GM21825 (cell line): ENCODE data around the gene PSORS1C1.
"Not testable (repeated sequence)": the region's sequence is repeated elsewhere in the genome, so short reads cannot be mapped to it uniquely, and the experiment has no call there.

ENCODE experiments used
- ATAC-seq: cut with Tn5 transposase; IDR thresholded peaks from one replicate; pipeline ENCODE4 v1.9.1; 2021; ENCODE audit warnings: mild to moderate bottlenecking, moderate library complexity; ENCODE audit not compliant: unreplicated experiment

Gene PSORS1C1

DNA sequence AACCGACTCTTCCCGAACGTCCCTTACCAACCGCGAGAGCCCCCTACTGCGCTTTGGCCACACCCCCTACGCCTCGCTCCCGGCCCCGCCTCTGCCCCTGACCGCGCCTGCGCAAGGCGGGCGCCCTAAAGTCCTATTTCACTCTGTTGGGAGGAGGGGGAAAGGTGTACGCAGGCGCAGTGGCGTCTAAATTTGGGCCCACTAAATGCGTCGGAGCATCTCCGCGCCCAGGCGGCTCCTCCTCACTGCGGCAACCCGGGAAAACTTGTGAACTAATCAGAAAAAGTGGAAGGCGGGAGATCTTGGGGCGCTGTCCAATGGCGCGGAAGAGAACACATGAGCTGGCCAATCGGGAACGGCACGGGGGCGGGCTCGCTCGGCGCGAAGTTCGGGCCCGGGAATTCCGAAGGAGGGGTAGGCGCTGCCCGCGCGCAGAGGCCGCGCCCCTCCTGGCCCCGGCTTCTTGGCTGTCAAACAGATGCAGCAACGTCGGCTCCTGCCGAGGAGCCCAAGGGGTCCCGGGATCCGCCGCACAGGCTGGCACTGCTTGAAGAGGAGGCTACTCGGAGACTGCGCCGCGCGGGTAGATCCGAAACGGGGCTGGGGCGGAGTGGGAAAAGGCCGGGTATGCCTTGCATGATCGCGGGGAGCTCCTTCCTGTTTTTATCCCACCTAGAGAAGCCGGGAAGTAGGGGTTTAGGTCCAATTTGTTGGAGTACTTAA lies 43.7 kb downstream of the PSORS1C1 start, which contains the start of gene TCF19:
TCF19 (plus strand) TSS at position 450 of the 723 bp plus-strand sequence. CDS start 881 bp downstream, outside the sequence.
- peak; percentile 81 for ATAC-seq

- ATAC-seq: no peak
These were observed 44.6 kb downstream of the PSORS1C1 start for GRCh38 chr6:31158863-31159855.

DNA sequence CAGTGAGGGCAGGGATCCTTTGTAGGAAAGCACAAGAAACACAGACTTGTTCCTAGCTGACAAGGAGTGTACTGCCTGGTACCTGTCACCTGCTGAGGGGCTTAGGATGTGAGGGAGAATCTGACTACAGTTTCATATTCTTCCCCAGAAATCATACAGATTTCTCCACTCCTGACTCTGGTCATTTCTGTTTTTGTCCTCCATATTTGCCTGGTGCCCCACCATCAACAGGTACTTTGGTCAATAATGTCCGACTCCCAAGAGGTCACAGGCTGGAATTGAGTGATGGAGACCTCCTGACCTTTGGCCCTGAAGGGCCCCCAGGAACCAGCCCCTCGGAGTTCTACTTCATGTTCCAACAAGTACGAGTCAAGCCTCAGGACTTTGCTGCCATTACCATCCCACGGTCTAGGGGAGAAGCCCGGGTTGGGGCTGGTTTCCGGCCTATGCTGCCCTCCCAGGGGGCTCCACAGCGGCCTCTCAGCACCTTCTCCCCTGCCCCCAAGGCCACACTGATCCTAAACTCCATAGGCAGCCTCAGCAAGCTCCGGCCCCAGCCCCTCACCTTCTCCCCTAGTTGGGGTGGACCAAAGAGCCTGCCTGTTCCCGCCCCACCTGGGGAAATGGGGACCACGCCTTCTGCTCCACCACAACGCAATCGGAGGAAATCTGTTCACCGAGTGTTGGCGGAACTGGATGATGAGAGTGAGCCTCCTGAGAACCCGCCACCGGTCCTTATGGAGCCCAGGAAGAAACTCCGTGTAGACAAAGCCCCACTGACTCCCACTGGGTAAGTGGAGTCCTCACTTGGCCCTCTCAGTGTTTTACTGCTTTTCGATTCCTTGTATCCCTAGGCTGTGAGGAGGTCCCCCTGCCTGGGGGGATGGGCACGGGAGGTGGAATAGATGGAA lies 46.9 kb downstream of the PSORS1C1 start:
- no peak for ATAC-seq

GRCh38 chr6:31162463-31163165 lies 48.0 kb downstream of the PSORS1C1 start:
- ATAC-seq: no peak

DNA sequence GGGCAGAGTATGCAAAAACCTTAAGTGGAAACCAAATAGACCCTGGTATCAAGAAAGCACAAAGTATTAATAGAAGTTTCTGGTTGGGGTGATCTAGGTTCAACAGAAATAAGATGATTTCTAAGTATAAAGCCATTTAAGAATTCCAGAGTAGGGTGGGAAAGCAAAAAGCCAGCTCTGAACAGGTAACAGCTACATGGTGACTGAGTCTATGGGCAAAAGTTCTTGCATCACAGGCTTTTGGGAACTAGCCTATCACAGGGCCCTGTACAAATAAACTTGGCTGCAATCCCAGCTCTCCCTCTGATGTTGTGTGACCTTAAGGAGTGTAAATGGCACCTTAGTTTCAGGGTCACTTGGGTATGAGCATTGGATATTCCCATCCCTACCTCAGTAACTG lies 49.3 kb downstream of the PSORS1C1 start:
- no peak for ATAC-seq

GRCh38 chr6:31164475-31165063 lies 50.0 kb downstream of the PSORS1C1 start:
- not testable (repeated sequence) for ATAC-seq

- ATAC-seq: not testable (repeated sequence)
These were observed 50.6 kb downstream of the PSORS1C1 start for GRCh38 chr6:31165064-31165832.

GRCh38 chr6:31165986-31166385 lies 51.4 kb downstream of the PSORS1C1 start:
- no peak for ATAC-seq

DNA sequence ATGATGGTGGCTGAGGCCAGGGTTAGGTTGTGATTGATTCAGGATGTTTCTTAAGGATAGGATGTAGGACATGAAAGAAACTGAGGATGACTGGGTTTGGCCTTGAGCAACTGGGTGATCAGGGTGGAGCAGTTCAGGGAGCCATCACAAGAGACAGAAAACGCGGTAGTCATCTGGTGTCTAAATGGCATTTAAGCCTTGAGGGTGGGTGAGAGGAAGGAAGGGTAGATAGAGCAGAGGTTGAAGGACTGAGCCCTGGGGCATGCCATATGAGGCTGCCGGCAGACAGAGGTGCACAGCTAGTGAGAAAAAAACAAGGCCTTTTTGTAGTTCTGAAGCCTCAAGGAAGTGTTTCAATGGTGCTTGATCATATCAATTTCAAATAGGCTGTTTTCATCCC lies 54.0 kb downstream of the PSORS1C1 start:
- ATAC-seq: no peak

- ATAC-seq: no peak
These were observed 54.7 kb downstream of the PSORS1C1 start for GRCh38 chr6:31169123-31169857.

DNA sequence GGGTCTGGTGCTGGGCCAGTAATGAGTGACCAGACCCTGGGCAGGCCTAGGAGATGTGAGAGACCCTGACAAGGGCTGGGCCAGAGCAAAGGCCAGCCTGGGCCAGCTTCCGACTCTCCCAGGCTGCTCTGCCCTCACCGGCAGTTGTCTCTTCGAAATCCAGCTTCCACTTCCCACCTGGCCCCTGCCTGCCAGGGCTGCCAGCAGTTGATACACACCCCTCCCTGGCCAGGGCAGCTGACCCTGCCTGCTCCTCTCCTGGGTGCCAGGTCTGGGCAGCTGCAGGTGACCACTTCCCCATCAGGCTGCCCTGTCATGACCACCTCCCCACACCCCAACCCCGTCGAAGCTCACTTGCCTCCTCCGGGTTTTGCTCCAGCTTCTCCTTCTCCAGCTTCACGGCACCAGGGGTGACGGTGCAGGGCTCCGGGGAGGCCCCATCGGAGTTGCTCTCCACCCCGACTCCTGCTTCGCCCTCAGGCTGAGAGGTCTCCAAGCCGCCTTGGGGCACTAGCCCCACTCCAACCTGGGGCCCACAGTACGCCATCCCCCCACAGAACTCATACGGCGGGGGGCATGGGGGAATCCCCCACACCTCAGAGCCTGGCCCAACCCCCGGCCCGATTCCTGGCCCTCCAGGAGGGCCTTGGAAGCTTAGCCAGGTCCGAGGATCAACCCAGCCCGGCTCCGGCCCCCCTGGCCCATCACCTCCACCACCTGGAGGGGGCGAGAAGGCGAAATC lies 55.4 kb downstream of the PSORS1C1 start:
- not testable (repeated sequence) for ATAC-seq

DNA sequence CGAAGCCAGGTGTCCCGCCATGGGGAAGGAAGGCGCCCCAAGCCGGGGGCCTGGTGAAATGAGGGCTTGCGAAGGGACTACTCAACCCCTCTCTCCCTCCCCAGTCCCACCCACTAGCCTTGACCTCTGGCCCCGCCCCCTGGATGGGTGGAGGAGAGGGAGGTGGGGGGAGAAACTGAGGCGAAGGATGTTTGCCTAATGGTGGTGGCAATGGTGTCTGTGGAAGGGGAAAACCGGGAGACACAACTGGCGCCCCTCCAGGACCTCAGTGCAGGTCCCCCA lies 55.9 kb downstream of the PSORS1C1 start, which contains the start of gene POU5F1:
POU5F1 (minus strand) TSS at position 83 of the 282 bp plus-strand sequence; CDS start at position 21, 62 bp downstream.
- ATAC-seq: no peak

GRCh38 chr6:31170987-31171671 lies 56.5 kb downstream of the PSORS1C1 start:
- ATAC-seq: no peak

- ATAC-seq: no peak
These were observed 57.6 kb downstream of the PSORS1C1 start for GRCh38 chr6:31171931-31172905.

GRCh38 chr6:31172973-31173384 lies 58.4 kb downstream of the PSORS1C1 start:
- ATAC-seq: no peak

GRCh38 chr6:31173406-31173805 lies 58.8 kb downstream of the PSORS1C1 start:
- no peak for ATAC-seq
